Common myeloid progenitor, CD34-positive (primary cell): ENCODE results near the gene ENPP6.
"Not testable (repeated sequence)": the region's sequence is repeated elsewhere in the genome, so short reads cannot be mapped to it uniquely, and the experiment has no call there.

Experiments used
- CTCF ChIA-PET: fragments of 350-600 bp; sonication (Branson Sonifier 250); formaldehyde crosslinking; loops from one replicate; lab custom pipeline; 2021; ENCODE audit warnings: antibody characterized with exemption; lab: Charles Lee
- POLR2A ChIA-PET: fragments of 350-600 bp; sonication (Branson Sonifier 250); formaldehyde crosslinking; loops from one replicate; lab custom pipeline; 2021; ENCODE audit warnings: antibody characterized with exemption; lab: Charles Lee
- DNase-seq, 3 donors: peaks; one replicate each; pipeline versions ENCODE4 v3.0.0 to v3.0.0-alpha.2; 2013
- H3K27ac ChIP-seq, 2 experiments: 1 replicate in 1 of 2; 2 replicates in 1 of 2; pipeline ENCODE4 v1.7.0; 2013; ENCODE audit warnings: inconsistent platforms in 2 of 2, low read length in 2 of 2, mild to moderate bottlenecking in 2 of 2, low read depth in 1 of 2, moderate library complexity in 1 of 2; ENCODE audit not compliant: severe bottlenecking in 2 of 2, insufficient read depth in 1 of 2, poor library complexity in 1 of 2
- H3K27me3 ChIP-seq, 5 experiments: replicated peaks in 2 of 5; 1 replicate in 3 of 5; 2 replicates in 2 of 5; pipeline versions ENCODE4 v1.6.1 to v1.7.0; 2013; ENCODE audit warnings: low read length in 4 of 5, mild to moderate bottlenecking in 2 of 5, moderate library complexity in 2 of 5, inconsistent platforms in 1 of 5; ENCODE audit not compliant: insufficient read depth in 5 of 5, control insufficient read depth in 4 of 5
- H3K36me3 ChIP-seq, 4 experiments: 1 replicate in 2 of 4; 2 replicates in 2 of 4; pipeline versions ENCODE4 v1.6.1 to v1.7.0; 2013; ENCODE audit warnings: low read length in 3 of 4, control low read depth in 1 of 4, mild to moderate bottlenecking in 1 of 4; ENCODE audit not compliant: control insufficient read depth in 4 of 4, insufficient read depth in 4 of 4
- H3K4me1 ChIP-seq, 4 experiments: 1 replicate in 3 of 4; 2 replicates in 1 of 4; pipeline versions ENCODE4 v1.6.1 to v1.7.1; 2013; ENCODE audit warnings: low read length in 3 of 4, mild to moderate bottlenecking in 3 of 4, control low read depth in 1 of 4, inconsistent platforms in 1 of 4, moderate library complexity in 1 of 4; ENCODE audit not compliant: control insufficient read depth in 4 of 4, insufficient read depth in 4 of 4; ENCODE audit errors: control extremely low read depth in 1 of 4
- H3K4me3 ChIP-seq, 7 experiments: 1 replicate in 4 of 7; 2 replicates in 3 of 7; pipeline versions ENCODE4 v1.5.1 to v1.7.0; 2013; ENCODE audit warnings: mild to moderate bottlenecking in 7 of 7, low read length in 6 of 7, moderate library complexity in 6 of 7, inconsistent platforms in 2 of 7, low read depth in 2 of 7, control low read depth in 1 of 7; ENCODE audit not compliant: insufficient read depth in 4 of 7, control insufficient read depth in 1 of 7; ENCODE audit errors: extremely low read depth in 1 of 7
- H3K9me3 ChIP-seq, 5 experiments: 1 replicate in 4 of 5; 2 replicates in 1 of 5; pipeline versions ENCODE4 v1.6.1 to v1.7.1; 2013; ENCODE audit warnings: low read length in 4 of 5, mild to moderate bottlenecking in 2 of 5, inconsistent platforms in 1 of 5, low read depth in 1 of 5, moderate library complexity in 1 of 5; ENCODE audit not compliant: control insufficient read depth in 4 of 5, insufficient read depth in 2 of 5; ENCODE audit errors: control extremely low read depth in 1 of 5
- whole genome bisulfite sequencing: methylation state at CpG from one replicate; pipeline ENCODE4 v1.1.5; 2013; ENCODE audit not compliant: insufficient coverage; 5-methylcytosine and 5-hydroxymethylcytosine counted together

The ENPP6 gene

GRCh38 chr4:184145596-184145995, 72.1 kb downstream of the ENPP6 start:
- WGBS = 95% methylated on average over 5 of the region's 5 CpGs
- DNase-seq = no peak
- Histone ChIP-seq H3K27ac (no peak overlapping the region), H3K27me3 (peaks cover 0 to 2% (median 0%) of the 10 kb centered on the region in 5 experiments), H3K9me3 (peaks cover 0 to 5% (median 0%) of the 10 kb centered on the region in 5 experiments), H3K4me3 (no peak overlapping the region), H3K36me3 (no peaks in the 10 kb centered on the region), H3K4me1 (no peaks in the 10 kb centered on the region)
- ChIA-PET POLR2A (no interaction called here), CTCF (interaction anchor here (0.9 kb wide), 1 partner anchor 11 kb away, joined by 3 read pairs; no protein-coding TSS in a partner anchor)

DNA sequence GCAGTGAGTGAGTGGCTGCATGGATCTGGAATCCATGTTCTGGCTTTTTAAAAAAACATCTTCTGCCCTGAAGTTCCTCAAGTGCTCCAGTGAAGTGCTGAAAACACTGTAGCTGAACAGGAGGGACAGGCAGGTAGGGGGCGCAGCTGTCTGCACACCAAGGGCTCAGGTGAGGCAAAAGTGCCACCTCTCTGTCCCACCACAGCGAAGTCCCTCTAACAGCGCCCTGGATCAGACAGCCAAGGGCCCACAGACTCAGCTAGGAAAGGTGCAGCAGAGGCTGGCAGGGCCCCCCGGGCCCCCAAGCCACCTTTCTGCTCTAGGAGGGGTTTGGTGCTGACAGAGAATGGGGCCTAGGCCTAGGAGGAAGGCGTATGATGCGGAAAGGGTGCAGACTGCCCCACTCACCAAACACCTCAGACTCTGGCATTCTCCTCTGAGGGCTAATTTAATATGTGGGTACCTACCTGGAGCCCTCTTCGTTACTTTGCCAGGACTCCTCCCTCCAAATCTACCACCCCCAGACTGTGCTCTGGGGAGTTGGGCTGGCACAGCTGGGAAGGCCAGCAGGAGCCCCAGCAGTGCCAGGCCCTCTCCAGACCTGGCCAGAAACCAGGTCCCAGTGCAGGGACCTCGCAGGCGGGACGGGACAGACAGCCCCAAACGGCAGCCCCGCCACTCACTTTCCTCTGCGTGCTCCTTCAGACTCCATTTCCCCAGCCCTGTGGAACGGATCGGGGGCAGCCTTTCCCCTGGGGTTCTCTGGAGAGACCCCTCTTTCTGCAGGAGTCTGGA, 73.7 kb downstream of the ENPP6 start:
- H3K9me3 ChIP-seq = peaks cover 0 to 6% (median 0%) of the 10 kb centered on the region in 5 experiments
- DNase-seq = no peak
- no peaks in the 10 kb centered on the region for H3K36me3 ChIP-seq
- WGBS = 86% methylated on average over 10 of the region's 15 CpGs
- no peak overlapping the region for H3K27ac ChIP-seq
- H3K4me3 ChIP-seq = no peak overlapping the region
- no peaks in the 10 kb centered on the region for H3K4me1 ChIP-seq
- POLR2A ChIA-PET = no interaction called here
- CTCF ChIA-PET = interaction anchor here (1.3 kb wide), 1 partner anchor 302 kb away, joined by 3 read pairs; no protein-coding TSS in a partner anchor
- no peaks in the 10 kb centered on the region for H3K27me3 ChIP-seq

DNA sequence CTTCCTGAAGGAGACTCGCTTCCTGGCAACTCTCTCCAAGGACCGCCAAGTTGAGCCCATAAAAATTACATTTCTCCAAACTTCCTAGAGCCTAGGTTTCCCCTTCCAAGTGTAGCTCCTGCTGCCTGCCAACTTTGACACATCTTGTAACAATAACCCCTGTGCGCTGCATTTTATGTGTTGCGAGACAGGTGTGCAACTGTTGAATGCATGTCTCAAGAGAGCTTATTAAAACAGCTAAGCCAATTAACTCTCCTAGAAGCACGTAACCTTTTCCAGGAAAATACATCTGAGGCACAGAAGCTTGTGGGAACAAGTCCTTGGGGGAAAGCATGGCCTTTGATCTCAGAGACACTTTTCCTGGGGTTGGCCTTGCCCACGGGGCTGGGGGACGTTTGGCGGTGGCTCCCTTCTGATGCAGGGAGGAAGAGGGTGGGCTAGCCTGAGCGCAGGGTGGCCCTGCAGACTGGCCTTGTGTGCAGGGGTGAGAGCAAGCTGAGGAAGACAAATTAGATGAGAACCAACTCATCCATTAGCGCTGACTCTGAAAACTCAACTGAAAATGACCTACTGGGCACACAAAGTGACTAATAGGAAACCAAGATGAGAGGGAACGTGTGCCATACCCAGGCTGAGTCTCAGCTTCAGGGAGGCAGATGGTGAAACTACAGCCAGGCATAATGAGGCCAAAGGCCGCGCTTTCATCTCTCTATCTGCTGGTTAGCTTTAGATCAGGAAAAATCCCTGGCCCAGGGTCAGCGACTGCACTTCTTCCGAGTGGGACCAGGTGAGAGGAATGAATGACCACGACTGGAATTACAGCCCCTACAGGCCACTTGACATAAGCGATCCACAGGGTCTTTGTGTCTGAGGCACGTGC, 75.3 kb downstream of the ENPP6 start:
- Histone ChIP-seq H3K4me1 (no peaks in the 10 kb centered on the region), H3K36me3 (no peaks in the 10 kb centered on the region), H3K9me3 (peaks cover 0 to 14% (median 0%) of the 10 kb centered on the region in 5 experiments), H3K27me3 (no peaks in the 10 kb centered on the region), H3K4me3 (no peak overlapping the region), H3K27ac (no peak overlapping the region)
- POLR2A ChIA-PET = no interaction called here
- no peak for DNase-seq
- WGBS = 94% methylated on average over 17 of the region's 18 CpGs
- CTCF ChIA-PET = interaction anchor here (0.8 to 2.3 kb wide), 3 partner anchors 12 to 301 kb away, joined by 3 to 7 read pairs (median 3); no protein-coding TSS in a partner anchor

DNA sequence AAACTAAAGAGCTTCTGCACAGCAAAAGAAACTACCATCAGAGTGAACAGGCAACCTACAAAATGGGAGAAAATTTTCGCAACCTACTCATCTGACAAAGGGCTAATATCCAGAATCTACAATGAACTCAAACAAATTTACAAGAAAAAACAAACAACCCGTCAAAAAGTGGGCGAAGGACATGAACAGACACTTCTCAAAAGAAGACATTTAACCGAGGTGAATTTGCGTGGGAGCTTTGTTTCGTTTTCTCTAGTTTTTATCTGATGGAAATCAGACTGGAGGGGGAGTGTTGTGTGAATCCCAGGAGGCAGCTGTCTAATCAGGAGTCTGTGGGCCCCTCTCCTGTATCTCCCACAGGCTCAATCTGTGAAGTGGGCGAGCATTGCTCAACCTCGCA, 76.8 kb downstream of the ENPP6 start:
- H3K4me1 ChIP-seq, POLR2A ChIA-PET, H3K27ac ChIP-seq, H3K36me3 ChIP-seq, H3K27me3 ChIP-seq, DNase-seq, H3K4me3 ChIP-seq: not testable (repeated sequence)
- H3K9me3 ChIP-seq = peaks cover 0 to 21% (median 4%) of the 10 kb centered on the region in 5 experiments
- CTCF ChIA-PET = interaction anchor here (0.7 to 2.3 kb wide), 2 partner anchors 9 to 13 kb away, joined by 3 to 7 read pairs; no protein-coding TSS in a partner anchor
- 95% methylated on average over 5 of the region's 8 CpGs for WGBS

DNA sequence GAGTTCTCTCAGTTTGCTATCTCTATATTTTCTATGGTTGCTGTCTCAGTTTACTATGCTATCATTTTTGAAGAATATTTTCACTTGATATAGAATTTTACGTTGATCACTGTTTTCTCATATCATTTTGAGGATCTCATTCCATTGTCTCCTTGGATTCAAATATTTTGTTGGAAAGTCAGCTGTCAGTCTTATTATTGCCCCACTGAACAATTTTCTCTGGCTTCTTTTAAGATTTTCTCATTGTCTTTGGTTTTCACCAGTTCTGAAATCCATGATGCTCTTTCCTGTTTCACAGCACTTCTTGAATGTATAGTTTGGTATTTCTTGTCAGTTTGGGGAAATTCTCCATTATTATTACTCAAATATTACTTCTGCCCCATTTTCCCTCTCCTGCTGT, 81.1 kb downstream of the ENPP6 start:
- CTCF ChIA-PET = no interaction called here
- no CpG with 5 or more reads among the region's 1 CpG for WGBS

DNA sequence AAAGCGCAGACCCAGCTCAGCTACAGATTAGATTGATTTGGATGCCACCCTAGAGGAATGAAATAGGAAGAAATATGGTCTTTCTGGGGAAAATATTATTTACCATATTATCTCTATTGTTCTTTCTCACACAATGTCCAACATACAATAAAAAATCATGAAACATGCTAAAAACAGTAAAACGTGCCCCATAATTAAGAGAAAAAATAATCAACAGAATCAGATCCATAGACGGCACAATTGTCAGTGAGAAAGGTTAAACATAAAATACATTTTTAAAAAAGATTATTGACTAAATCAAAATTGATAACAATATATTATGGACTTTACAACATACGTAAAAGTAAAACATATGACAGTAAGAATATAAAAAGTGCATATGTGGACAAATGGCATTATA, 90.9 kb downstream of the ENPP6 start:
- CTCF ChIA-PET = interaction anchor here (0.8 kb wide), 1 partner anchor 28 kb away, joined by 3 read pairs; no protein-coding TSS in a partner anchor
- no peak for DNase-seq
- Histone ChIP-seq H3K9me3 (peaks cover 0 to 9% (median 0%) of the 10 kb centered on the region in 5 experiments), H3K4me3 (no peak overlapping the region), H3K36me3 (no peaks in the 10 kb centered on the region), H3K27me3 (no peaks in the 10 kb centered on the region), H3K4me1 (no peaks in the 10 kb centered on the region), H3K27ac (no peak overlapping the region)
- POLR2A ChIA-PET = no interaction called here
- no CpG with 5 or more reads among the region's 4 CpGs for WGBS

More for the DNA sequence above, 81.1 kb downstream of the ENPP6 start:
- no peaks in the 10 kb centered on the region for H3K4me1 ChIP-seq
- no peaks in the 10 kb centered on the region for H3K36me3 ChIP-seq
- H3K27me3 ChIP-seq = no peaks in the 10 kb centered on the region
- no peak overlapping the region for H3K27ac ChIP-seq
- peaks cover 0 to 21% (median 4%) of the 10 kb centered on the region in 5 experiments for H3K9me3 ChIP-seq
- POLR2A ChIA-PET = no interaction called here
- H3K4me3 ChIP-seq = no peak overlapping the region
- DNase-seq = peak in 2 of 3 donors; percentile 21
